Subcutaneous preadipocyte (primary cell): ENCODE data around the gene PHETA2. TPM values are rescaled to one million over a fixed set of nuclear protein-coding genes. Genes with fewer than 3 reads are reported as not detected.

Experiments
- small RNA-seq: library from RNA; depleted of rRNA; stranded (forward); fragments of <200 nt; gene quantifications from one replicate; pipeline ENCODE3, GENCODE V24; 2012
- total RNA-seq: library from RNA; depleted of rRNA; stranded (reverse); fragments of >200 nt; gene quantifications from 2 replicates; pipeline ENCODE4 v1.2.3, GENCODE V29; 2012

Gene PHETA2
- total RNA-seq = 10.4 and 10.7 TPM in 2 replicates

GRCh38 chr22:42074132-42074811 is at the start of gene PHETA2:
Gene PHETA2, plus strand, starts transcription at chr22:42074248. Its CDS starts 3,046 bp downstream, at chr22:42077294.

GRCh38 chr22:42070517-42071422 is 3.3 kb upstream of the PHETA2 start, which contains the start of gene NAGA:
Gene NAGA, minus strand, starts transcription at chr22:42070812. Its CDS starts 515 bp downstream, at chr22:42070297.

GRCh38 chr22:42079319-42080251 is 5.5 kb downstream of the PHETA2 start, which contains the start of gene SMDT1:
Gene SMDT1, plus strand, starts transcription at chr22:42079700. Its CDS starts 69 bp downstream, at chr22:42079769.

GRCh38 chr22:42090596-42091454 is 16.8 kb downstream of the PHETA2 start, which contains the start of gene NDUFA6:
Gene NDUFA6, minus strand, starts transcription at chr22:42090772. Its CDS starts 28 bp downstream, at chr22:42090744.

Small RNA genes lying within 50 kb of the gene (small RNA-seq; reads per million reads assigned to genes)
- gene SNORD13P1 = not detected

Other genes starting within 250 kb of the PHETA2 start
- 80.1 and 106 TPM in 2 replicates for gene SREBF2, start 241.1 kb upstream of the PHETA2 start, total RNA-seq
- not detected in 2 replicates for gene SHISA8, start 159.2 kb upstream of the PHETA2 start, total RNA-seq
- 0.20 and 0.37 TPM in 2 replicates for gene TNFRSF13C, start 147.4 kb upstream of the PHETA2 start, total RNA-seq
- gene CENPM, start 127.1 kb upstream of the PHETA2 start, total RNA-seq = 25.6 and 26.5 TPM in 2 replicates
- under 0.01 TPM in 1 of 2 replicates, not detected in the other for gene SEPTIN3, start 104.8 kb upstream of the PHETA2 start, total RNA-seq
- gene WBP2NL, start 75.5 kb upstream of the PHETA2 start, total RNA-seq = 0.37 TPM in 1 of 2 replicates, not detected in the other
- gene NAGA, start 3.4 kb upstream of the PHETA2 start, total RNA-seq = 40.1 and 40.9 TPM in 2 replicates
- 2.9 and 4.1 TPM in 2 replicates for gene SMDT1, start 5.5 kb downstream of the PHETA2 start, total RNA-seq
- 36.6 and 37.1 TPM in 2 replicates for gene NDUFA6, start 16.5 kb downstream of the PHETA2 start, total RNA-seq
- 0.20 and 0.37 TPM in 2 replicates for gene CYP2D6, start 56.6 kb downstream of the PHETA2 start, total RNA-seq
- 20.6 and 39.1 TPM in 2 replicates for gene TCF20, start 196.4 kb downstream of the PHETA2 start, total RNA-seq